Fibroblast of the aortic adventitia (primary cell): ENCODE results near the gene FAM20A. TPM values are rescaled to one million over a fixed set of nuclear protein-coding genes. Genes with fewer than 3 reads are reported as not detected.
A peak's percentile ranks its signal among the peaks of the same experiment; 100 is the strongest.

Experiments used
- DNase-seq: peaks from one replicate; pipeline ENCODE4 v3.0.0-alpha.2; 2010; ENCODE audit warnings: low read depth
- H3K4me3 ChIP-seq: 2 replicates; pipeline ENCODE4 v1.5.1; 2011; ENCODE audit warnings: low read depth, mild to moderate bottlenecking, control low read depth, low read length, moderate library complexity
- total RNA-seq: library from RNA; depleted of rRNA; stranded (reverse); fragments of >200 nt; gene quantifications from 2 replicates; pipeline ENCODE4 v1.2.3, GENCODE V29; 2012; ENCODE audit warnings: low replicate concordance
- TF ChIP-seq, protein P1 (sequence below): IDR thresholded peaks from 2 replicates; pipeline ENCODE4 v1.5.1; 2011; ENCODE audit warnings: mild to moderate bottlenecking, low read length, control low read depth, inconsistent platforms; ENCODE audit not compliant: insufficient read depth

Gene FAM20A
- total RNA-seq, 1 donor = 10.5 TPM

DNA sequence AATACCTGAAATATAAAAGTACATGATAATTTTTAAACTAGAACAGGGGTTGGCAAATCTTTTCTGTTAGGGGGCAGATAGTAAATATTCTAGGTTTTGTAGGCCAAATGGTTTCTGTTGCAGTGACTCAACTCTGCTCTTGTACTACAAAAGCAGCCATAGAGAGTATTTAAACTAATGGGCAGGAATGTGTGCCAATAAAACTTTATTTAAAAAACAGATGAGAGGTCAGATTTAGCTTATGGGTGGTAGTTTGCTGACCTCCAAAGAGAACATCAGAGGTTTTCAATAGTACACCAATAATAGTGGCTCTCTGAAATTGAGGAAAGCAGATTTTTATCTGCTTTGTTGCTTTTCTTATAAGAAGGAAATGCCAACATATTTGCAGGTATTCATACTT lies 15.2 kb upstream of the FAM20A start:
- H3K4me3 ChIP-seq = no peak overlapping the region
- TF ChIP-seq, protein P1, sequence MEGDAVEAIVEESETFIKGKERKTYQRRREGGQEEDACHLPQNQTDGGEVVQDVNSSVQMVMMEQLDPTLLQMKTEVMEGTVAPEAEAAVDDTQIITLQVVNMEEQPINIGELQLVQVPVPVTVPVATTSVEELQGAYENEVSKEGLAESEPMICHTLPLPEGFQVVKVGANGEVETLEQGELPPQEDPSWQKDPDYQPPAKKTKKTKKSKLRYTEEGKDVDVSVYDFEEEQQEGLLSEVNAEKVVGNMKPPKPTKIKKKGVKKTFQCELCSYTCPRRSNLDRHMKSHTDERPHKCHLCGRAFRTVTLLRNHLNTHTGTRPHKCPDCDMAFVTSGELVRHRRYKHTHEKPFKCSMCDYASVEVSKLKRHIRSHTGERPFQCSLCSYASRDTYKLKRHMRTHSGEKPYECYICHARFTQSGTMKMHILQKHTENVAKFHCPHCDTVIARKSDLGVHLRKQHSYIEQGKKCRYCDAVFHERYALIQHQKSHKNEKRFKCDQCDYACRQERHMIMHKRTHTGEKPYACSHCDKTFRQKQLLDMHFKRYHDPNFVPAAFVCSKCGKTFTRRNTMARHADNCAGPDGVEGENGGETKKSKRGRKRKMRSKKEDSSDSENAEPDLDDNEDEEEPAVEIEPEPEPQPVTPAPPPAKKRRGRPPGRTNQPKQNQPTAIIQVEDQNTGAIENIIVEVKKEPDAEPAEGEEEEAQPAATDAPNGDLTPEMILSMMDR = no peak
- DNase-seq = no peak

DNA sequence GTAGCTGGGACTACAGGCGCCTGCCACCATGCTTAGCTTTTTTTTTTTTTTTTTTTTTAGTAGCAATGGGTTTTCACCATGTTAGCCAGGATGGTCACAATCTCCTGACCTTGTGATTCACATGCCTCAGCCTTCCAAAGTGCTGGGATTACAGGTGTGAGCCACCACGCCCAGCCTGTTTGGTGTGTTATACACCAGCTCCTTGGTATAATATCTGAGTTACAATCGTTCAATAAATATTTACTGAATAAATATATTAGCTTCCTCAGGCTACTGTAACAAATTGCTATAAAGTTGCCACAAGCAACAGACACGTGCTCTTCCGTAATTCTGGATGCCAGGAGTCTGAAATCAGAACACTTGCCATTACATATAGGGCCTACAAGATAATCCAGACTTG lies 13.6 kb upstream of the FAM20A start:
- no peak for DNase-seq
- TF ChIP-seq, protein P1 = no peak
- H3K4me3 ChIP-seq = no peak overlapping the region

DNA sequence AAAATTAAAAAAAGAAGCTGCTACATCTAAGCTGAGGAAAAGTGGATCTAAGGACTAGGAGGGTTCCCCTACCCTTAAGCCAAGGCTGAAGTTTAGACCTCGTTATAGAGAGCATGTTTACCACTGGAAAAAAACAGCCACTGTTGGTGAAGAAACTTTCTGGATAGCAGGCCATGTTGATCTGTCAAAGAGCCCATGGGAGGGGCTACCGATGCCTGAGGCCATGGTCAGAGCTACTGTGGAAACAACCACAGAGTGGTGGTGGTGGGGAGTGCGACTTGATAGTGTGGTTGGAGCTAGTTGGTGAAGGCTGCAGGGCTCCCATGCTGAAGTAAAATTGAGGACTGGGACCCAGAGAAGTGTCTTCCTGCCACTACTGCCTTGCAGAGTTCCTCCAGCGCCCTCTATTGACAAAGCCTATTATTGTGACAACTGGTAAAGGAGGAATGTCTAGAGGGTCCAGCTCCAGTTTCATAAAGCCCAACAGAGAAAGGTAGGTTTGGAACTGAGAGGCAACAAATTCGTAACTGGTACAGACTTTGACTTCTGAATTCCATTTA lies 12.7 kb upstream of the FAM20A start:
- no peak overlapping the region for H3K4me3 ChIP-seq
- peak; percentile 68 for DNase-seq
- TF ChIP-seq, protein P1 = peak; percentile 77

DNA sequence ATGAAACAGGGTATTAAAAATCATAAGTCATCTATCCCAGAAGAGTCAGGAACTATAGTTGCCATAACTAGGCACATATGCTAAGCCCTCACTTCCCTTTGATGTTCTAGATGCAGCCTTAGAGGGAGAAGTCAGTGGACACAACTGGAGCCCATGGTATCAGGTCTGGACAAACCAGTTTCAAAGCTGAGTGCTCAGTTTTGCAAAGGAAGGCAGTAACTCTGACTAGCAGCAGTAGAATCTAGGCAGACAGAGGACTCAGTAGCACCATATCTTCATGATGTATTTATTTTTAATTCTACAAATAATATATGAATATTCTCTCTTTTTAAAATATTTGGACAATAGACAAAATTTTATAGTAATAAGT lies 11.7 kb upstream of the FAM20A start:
- DNase-seq = no peak
- TF ChIP-seq, protein P1 = no peak
- no peak overlapping the region for H3K4me3 ChIP-seq

DNA sequence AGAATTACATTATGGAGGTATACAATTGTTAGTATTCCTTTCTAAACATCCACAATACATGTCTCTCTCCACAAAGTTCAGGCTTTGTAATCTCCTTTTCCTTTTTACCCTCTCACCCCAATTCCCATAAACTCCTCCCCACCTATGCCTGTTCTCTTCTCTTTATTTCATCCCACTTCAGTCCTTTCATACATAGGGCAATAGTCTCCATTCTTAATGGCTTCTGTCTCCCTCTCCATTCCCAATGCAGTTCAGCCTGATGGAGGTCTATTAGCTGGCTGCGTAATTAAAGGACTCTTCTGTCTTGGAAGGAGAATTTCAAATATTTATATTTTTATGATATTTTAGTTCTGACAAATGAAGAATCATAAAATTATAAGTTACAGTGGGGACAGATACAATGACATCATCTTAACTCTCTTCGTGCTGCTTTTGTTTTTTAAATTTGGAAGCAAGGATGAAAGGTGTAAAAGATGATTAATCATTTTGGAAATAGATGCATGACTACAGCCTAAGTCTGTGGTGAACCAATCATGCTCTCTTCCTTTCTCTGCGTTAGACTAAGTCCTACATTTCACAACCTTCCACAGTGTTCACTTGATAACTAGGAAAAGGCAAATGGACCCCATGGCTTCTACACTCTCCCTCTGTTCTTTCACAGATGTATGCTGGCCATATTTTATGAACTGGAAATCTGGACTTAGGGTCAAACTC lies 11.2 kb upstream of the FAM20A start:
- DNase-seq = no peak
- H3K4me3 ChIP-seq = no peak overlapping the region
- TF ChIP-seq, protein P1 = no peak

DNA sequence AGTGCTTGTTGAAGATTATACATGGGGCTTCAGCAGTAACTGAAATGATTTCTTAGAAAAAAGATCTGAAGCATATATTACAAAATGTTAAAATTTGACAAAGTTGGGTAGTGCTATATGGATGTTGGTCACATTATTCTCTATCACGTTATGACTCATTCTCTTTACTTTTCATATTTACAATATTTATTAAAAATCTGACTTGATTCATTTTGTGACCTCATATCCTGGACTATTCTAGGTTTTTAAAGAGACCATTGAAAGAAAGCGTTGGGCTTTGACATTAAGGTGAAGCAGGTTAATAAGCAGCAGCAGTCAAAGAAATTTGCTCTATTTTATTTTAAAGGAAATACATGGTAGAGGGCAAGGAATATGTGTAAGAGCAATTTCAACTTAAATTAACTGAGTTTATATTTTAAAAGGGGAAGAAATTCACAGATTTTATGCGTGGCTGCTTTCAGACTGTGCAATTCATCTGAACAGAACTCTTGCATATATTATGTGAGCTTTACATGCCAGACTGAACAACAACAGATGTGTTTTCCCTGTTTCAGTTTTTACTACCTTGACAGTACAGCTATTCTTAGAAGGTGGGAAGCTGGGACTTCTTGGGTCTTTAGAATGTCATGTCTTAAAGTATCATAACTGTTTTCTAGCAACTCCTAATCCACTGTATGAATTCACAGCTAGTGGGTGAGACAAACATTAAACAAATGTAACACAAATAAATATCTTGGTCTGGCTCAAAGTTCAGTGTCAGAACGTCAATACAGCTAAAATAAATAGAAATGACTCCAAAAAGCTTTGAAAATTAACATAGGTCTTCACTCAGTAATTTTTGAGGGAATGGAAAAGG lies 10.4 kb upstream of the FAM20A start:
- TF ChIP-seq, protein P1 = no peak
- H3K4me3 ChIP-seq = no peak overlapping the region
- DNase-seq = no peak
